ENCODE measurements around the gene IGSF11.
"Not testable (repeated sequence)": the region's sequence is repeated elsewhere in the genome, so short reads cannot be mapped to it uniquely, and the experiment has no call there.

IGSF11 gene

GRCh38 chr3:118987477-118987876 is 47.2 kb downstream of the IGSF11 start:
- no peaks in the 10 kb centered on the region for H3K36me3 ChIP-seq (ENCODE audit: insufficient read depth, low read length)
- no peaks in the 10 kb centered on the region for H3K27me3 ChIP-seq (ENCODE audit: control insufficient read depth, insufficient read depth, low read length)
- H3K9ac ChIP-seq (ENCODE audit: low read depth, low read length) = no peak overlapping the region
- no peaks in the 10 kb centered on the region for H3K9me3 ChIP-seq (replicated peaks; ENCODE audit: low read length)
- H3K4me1 ChIP-seq (ENCODE audit: control insufficient read depth, insufficient read depth, low read length) = no peaks in the 10 kb centered on the region
- H3K4me3 ChIP-seq (ENCODE audit: low read length) = no peak overlapping the region
- no peak overlapping the region for H3K4me2 ChIP-seq (ENCODE audit: low read length)

- H3K27me3 ChIP-seq (ENCODE audit: control insufficient read depth, insufficient read depth, low read length) = no peaks in the 10 kb centered on the region
- H3K36me3 ChIP-seq (ENCODE audit: insufficient read depth, low read length) = no peaks in the 10 kb centered on the region
- no peak overlapping the region for H3K4me3 ChIP-seq (ENCODE audit: low read length)
- no peaks in the 10 kb centered on the region for H3K9me3 ChIP-seq (replicated peaks; ENCODE audit: low read length)
- H3K4me1 ChIP-seq (ENCODE audit: control insufficient read depth, insufficient read depth, low read length) = no peaks in the 10 kb centered on the region
- no peak overlapping the region for H3K4me2 ChIP-seq (ENCODE audit: low read length)
- no peak overlapping the region for H3K9ac ChIP-seq (ENCODE audit: low read depth, low read length)
Measured at GRCh38 chr3:118986734-118987133, 47.9 kb downstream of the IGSF11 start.

- Histone ChIP-seq H3K9ac (ENCODE audit: low read depth, low read length) (no peak overlapping the region), H3K36me3 (ENCODE audit: insufficient read depth, low read length) (no peaks in the 10 kb centered on the region), H3K9me3 (replicated peaks; ENCODE audit: low read length) (no peaks in the 10 kb centered on the region), H3K4me1 (ENCODE audit: control insufficient read depth, insufficient read depth, low read length) (no peaks in the 10 kb centered on the region), H3K4me3 (ENCODE audit: low read length) (no peak overlapping the region), H3K4me2 (ENCODE audit: low read length) (no peak overlapping the region), H3K27me3 (ENCODE audit: control insufficient read depth, insufficient read depth, low read length) (no peaks in the 10 kb centered on the region)
Measured at GRCh38 chr3:118984699-118985098, 49.9 kb downstream of the IGSF11 start.

- no peak overlapping the region for H3K4me2 ChIP-seq (ENCODE audit: low read length)
- no peaks in the 10 kb centered on the region for H3K9me3 ChIP-seq (replicated peaks; ENCODE audit: low read length)
- no peaks in the 10 kb centered on the region for H3K36me3 ChIP-seq (ENCODE audit: insufficient read depth, low read length)
- no peaks in the 10 kb centered on the region for H3K4me1 ChIP-seq (ENCODE audit: control insufficient read depth, insufficient read depth, low read length)
- no peak overlapping the region for H3K9ac ChIP-seq (ENCODE audit: low read depth, low read length)
- H3K4me3 ChIP-seq (ENCODE audit: low read length) = no peak overlapping the region
- no peaks in the 10 kb centered on the region for H3K27me3 ChIP-seq (ENCODE audit: control insufficient read depth, insufficient read depth, low read length)
Measured at GRCh38 chr3:118981494-118982134, 53.0 kb downstream of the IGSF11 start.

- no peaks in the 10 kb centered on the region for H3K27me3 ChIP-seq (ENCODE audit: control insufficient read depth, insufficient read depth, low read length)
- no peak overlapping the region for H3K4me2 ChIP-seq (ENCODE audit: low read length)
- H3K9me3 ChIP-seq (replicated peaks; ENCODE audit: low read length) = no peaks in the 10 kb centered on the region
- no peak overlapping the region for H3K9ac ChIP-seq (ENCODE audit: low read depth, low read length)
- H3K4me1 ChIP-seq (ENCODE audit: control insufficient read depth, insufficient read depth, low read length) = no peaks in the 10 kb centered on the region
- no peak overlapping the region for H3K4me3 ChIP-seq (ENCODE audit: low read length)
- H3K36me3 ChIP-seq (ENCODE audit: insufficient read depth, low read length) = no peaks in the 10 kb centered on the region
Measured at GRCh38 chr3:118980832-118981231, 53.8 kb downstream of the IGSF11 start.

- H3K4me1 ChIP-seq (ENCODE audit: control insufficient read depth, insufficient read depth, low read length) = no peaks in the 10 kb centered on the region
- H3K9me3 ChIP-seq (replicated peaks; ENCODE audit: low read length) = no peaks in the 10 kb centered on the region
- no peak overlapping the region for H3K4me3 ChIP-seq (ENCODE audit: low read length)
- H3K4me2 ChIP-seq (ENCODE audit: low read length) = no peak overlapping the region
- no peak overlapping the region for H3K9ac ChIP-seq (ENCODE audit: low read depth, low read length)
- H3K36me3 ChIP-seq (ENCODE audit: insufficient read depth, low read length) = no peaks in the 10 kb centered on the region
- no peaks in the 10 kb centered on the region for H3K27me3 ChIP-seq (ENCODE audit: control insufficient read depth, insufficient read depth, low read length)
Measured at GRCh38 chr3:118978393-118978758, 56.3 kb downstream of the IGSF11 start.

- no peak overlapping the region for H3K4me3 ChIP-seq (ENCODE audit: low read length)
- H3K4me1 ChIP-seq (ENCODE audit: control insufficient read depth, insufficient read depth, low read length) = no peaks in the 10 kb centered on the region
- H3K9ac ChIP-seq (ENCODE audit: low read depth, low read length) = no peak overlapping the region
- no peaks in the 10 kb centered on the region for H3K36me3 ChIP-seq (ENCODE audit: insufficient read depth, low read length)
- H3K9me3 ChIP-seq (replicated peaks; ENCODE audit: low read length) = no peaks in the 10 kb centered on the region
- no peaks in the 10 kb centered on the region for H3K27me3 ChIP-seq (ENCODE audit: control insufficient read depth, insufficient read depth, low read length)
- no peak overlapping the region for H3K4me2 ChIP-seq (ENCODE audit: low read length)
Measured at GRCh38 chr3:118977671-118978392, 56.8 kb downstream of the IGSF11 start.

GRCh38 chr3:118977118-118977517 is 57.5 kb downstream of the IGSF11 start:
- Histone ChIP-seq H3K4me3 (ENCODE audit: low read length) (no peak overlapping the region), H3K9ac (ENCODE audit: low read depth, low read length) (no peak overlapping the region), H3K9me3 (replicated peaks; ENCODE audit: low read length) (no peaks in the 10 kb centered on the region), H3K27me3 (ENCODE audit: control insufficient read depth, insufficient read depth, low read length) (no peaks in the 10 kb centered on the region), H3K36me3 (ENCODE audit: insufficient read depth, low read length) (no peaks in the 10 kb centered on the region), H3K4me2 (ENCODE audit: low read length) (no peak overlapping the region), H3K4me1 (ENCODE audit: control insufficient read depth, insufficient read depth, low read length) (no peaks in the 10 kb centered on the region)

- H3K9ac ChIP-seq (ENCODE audit: low read depth, low read length); H3K9me3 ChIP-seq (replicated peaks; ENCODE audit: low read length); H3K36me3 ChIP-seq (ENCODE audit: insufficient read depth, low read length); H3K4me3 ChIP-seq (ENCODE audit: low read length); H3K4me1 ChIP-seq (ENCODE audit: control insufficient read depth, insufficient read depth, low read length); H3K27me3 ChIP-seq (ENCODE audit: control insufficient read depth, insufficient read depth, low read length); H3K4me2 ChIP-seq (ENCODE audit: low read length): not testable (repeated sequence)
Measured at GRCh38 chr3:118975476-118975875, 59.2 kb downstream of the IGSF11 start.

GRCh38 chr3:118974356-118975097 is 60.1 kb downstream of the IGSF11 start:
- H3K4me1 ChIP-seq (ENCODE audit: control insufficient read depth, insufficient read depth, low read length) = no peaks in the 10 kb centered on the region
- H3K9me3 ChIP-seq (replicated peaks; ENCODE audit: low read length) = no peaks in the 10 kb centered on the region
- no peaks in the 10 kb centered on the region for H3K36me3 ChIP-seq (ENCODE audit: insufficient read depth, low read length)
- no peaks in the 10 kb centered on the region for H3K27me3 ChIP-seq (ENCODE audit: control insufficient read depth, insufficient read depth, low read length)
- H3K9ac ChIP-seq (ENCODE audit: low read depth, low read length) = no peak overlapping the region
- no peak overlapping the region for H3K4me3 ChIP-seq (ENCODE audit: low read length)
- H3K4me2 ChIP-seq (ENCODE audit: low read length) = no peak overlapping the region

- H3K4me1 ChIP-seq (ENCODE audit: control insufficient read depth, insufficient read depth, low read length) = no peaks in the 10 kb centered on the region
- H3K4me2 ChIP-seq (ENCODE audit: low read length) = no peak overlapping the region
- H3K27me3 ChIP-seq (ENCODE audit: control insufficient read depth, insufficient read depth, low read length) = no peaks in the 10 kb centered on the region
- no peaks in the 10 kb centered on the region for H3K36me3 ChIP-seq (ENCODE audit: insufficient read depth, low read length)
- H3K4me3 ChIP-seq (ENCODE audit: low read length) = no peak overlapping the region
- H3K9me3 ChIP-seq (replicated peaks; ENCODE audit: low read length) = no peaks in the 10 kb centered on the region
- no peak overlapping the region for H3K9ac ChIP-seq (ENCODE audit: low read depth, low read length)
Measured at GRCh38 chr3:118973050-118973449, 61.6 kb downstream of the IGSF11 start.
